T-cell (primary cell): ENCODE data around the gene HAPLN3. TPM values are rescaled to one million over a fixed set of nuclear protein-coding genes. Genes with fewer than 3 reads are reported as not detected.
A peak's percentile ranks its signal among the peaks of the same experiment; 100 is the strongest.

Source experiments
- ATAC-seq, 4 experiments: fragments of 200-7000 bp in 3 of 4; fragments of 150-1000 bp in 1 of 4; cut with Tn5 transposase; replicated peaks in 1 of 4; 1 replicate in 3 of 4; 2 replicates in 1 of 4; pipeline ENCODE4 v1.10.0; 2021; ENCODE audit warnings: moderate library complexity in 3 of 4, mild to moderate bottlenecking in 2 of 4, moderate number of reproducible peaks in 1 of 4
- CTCF ChIA-PET, 2 donors: fragments of 300-600 bp; sonication (Branson Sonifier 250); formaldehyde crosslinking; loops; one replicate each; lab custom pipeline; 2022; ENCODE audit warnings: antibody characterized with exemption in 2 of 2; lab: Charles Lee
- POLR2A ChIA-PET, 2 donors: fragments of 300-600 bp; sonication (Branson Sonifier 250); formaldehyde crosslinking; loops; one replicate each; lab custom pipeline; 2022; ENCODE audit warnings: antibody characterized with exemption in 2 of 2; lab: Charles Lee
- DNase-seq, 35 experiments: peaks; one replicate each; pipeline versions ENCODE4 v3.0.0 to v3.0.0-alpha.2; 2013 to 2023
- H3K27ac ChIP-seq: one replicate; pipeline ENCODE4 v1.5.1; 2013; ENCODE audit warnings: low read length
- H3K27me3 ChIP-seq, 2 experiments: replicated peaks in 1 of 2; 1 replicate in 1 of 2; 2 replicates in 1 of 2; pipeline versions ENCODE4 v1.6.1 to v1.7.0; 2013; ENCODE audit warnings: low read length in 1 of 2, mixed read lengths in 1 of 2; ENCODE audit not compliant: control insufficient read depth in 2 of 2, insufficient read depth in 2 of 2; ENCODE audit errors: extremely low read depth in 1 of 2
- H3K36me3 ChIP-seq, 2 donors: 1 replicate in 1 of 2; 2 replicates in 1 of 2; pipeline versions ENCODE4 v1.6.1 to v1.7.0; 2013; ENCODE audit warnings: low read length in 1 of 2; ENCODE audit not compliant: control insufficient read depth in 2 of 2, insufficient read depth in 1 of 2; ENCODE audit errors: extremely low read depth in 1 of 2
- H3K4me1 ChIP-seq, 2 experiments: 1 replicate in 1 of 2; 2 replicates in 1 of 2; pipeline versions ENCODE4 v1.6.1 to v1.7.0; 2013; ENCODE audit warnings: low read length in 2 of 2, mixed read lengths in 1 of 2; ENCODE audit not compliant: insufficient read depth in 2 of 2, control insufficient read depth in 1 of 2; ENCODE audit errors: extremely low read depth in 1 of 2
- H3K4me3 ChIP-seq, 2 donors: 1 replicate in 1 of 2; 2 replicates in 1 of 2; pipeline versions ENCODE4 v1.5.1 to v1.7.0; 2013; ENCODE audit warnings: mild to moderate bottlenecking in 2 of 2, low read length in 1 of 2, moderate library complexity in 1 of 2; ENCODE audit not compliant: control insufficient read depth in 1 of 2; ENCODE audit errors: extremely low read depth in 1 of 2
- H3K9me3 ChIP-seq: 2 replicates; pipeline ENCODE4 v1.7.0; 2013
- H3K27ac Mint-ChIP-seq, 2 donors: one replicate each; pipeline ENCODE4 v1.8.0; 2020 to 2021; ENCODE audit warnings: mild to moderate bottlenecking in 2 of 2, mixed read lengths in 2 of 2
- H3K27me3 Mint-ChIP-seq, 2 donors: one replicate each; pipeline ENCODE4 v1.8.0; 2021 to 2022; ENCODE audit warnings: mixed read lengths in 2 of 2
- H3K36me3 Mint-ChIP-seq: one replicate; pipeline ENCODE4 v1.8.0; 2021; ENCODE audit warnings: mixed read lengths
- H3K4me1 Mint-ChIP-seq, 3 donors: one replicate each; pipeline ENCODE4 v1.8.0; 2020 to 2022; ENCODE audit warnings: mixed read lengths in 3 of 3, mild to moderate bottlenecking in 1 of 3
- H3K4me3 Mint-ChIP-seq, 3 donors: one replicate each; pipeline ENCODE4 v1.8.0; 2020 to 2022; ENCODE audit warnings: mild to moderate bottlenecking in 3 of 3, mixed read lengths in 3 of 3, moderate library complexity in 3 of 3
- H3K9me3 Mint-ChIP-seq, 3 donors: one replicate each; pipeline ENCODE4 v1.8.0; 2020 to 2022; ENCODE audit warnings: mixed read lengths in 3 of 3
- WGBS: methylation state at CpG from one replicate; pipeline ENCODE4 v1.1.5; 2013; ENCODE audit warnings: missing lambda C conversion rate; ENCODE audit not compliant: insufficient coverage; 5-methylcytosine and 5-hydroxymethylcytosine counted together
- total RNA-seq, 35 experiments: library from RNA in 6 of 35; stranded (reverse) in 6 of 35; fragments of 120-200 nt in 1 of 35; gene quantifications; one replicate each; pipeline versions ENCODE4 v1.2.1 to v1.2.4 and lab custom pipeline; 2013 to 2026

Gene HAPLN3
- total RNA-seq, 5 donors from 2014 or later (not counting 1 experiment from before 2014, with no cell fraction given): 86.2 to 187 (median 156) TPM

GRCh38 chr15:88908123-88908522, 12.8 kb upstream of the HAPLN3 start:
- Histone ChIP-seq H3K27ac (no peak overlapping the region), H3K4me3 (no peak overlapping the region), H3K9me3 (no peaks in the 10 kb centered on the region), H3K36me3 (peaks cover 5 to 8% of the 10 kb centered on the region in 2 donors), H3K4me1 (peaks cover 16 to 42% of the 10 kb centered on the region in 2 experiments), H3K27me3 (no peaks in the 10 kb centered on the region)
- Mint-ChIP-seq H3K4me1 (peaks cover 48 to 63% (median 54%) of the 10 kb centered on the region in 3 donors), H3K27ac (peak overlapping the region; percentile 77 to 84), H3K4me3 (no peak overlapping the region), H3K36me3 (peaks cover 6% of the 10 kb centered on the region), H3K27me3 (no peaks in the 10 kb centered on the region), H3K9me3 (no peaks in the 10 kb centered on the region)
- CTCF ChIA-PET: interaction anchor here in 1 of 2 donors (0.6 kb wide), 1 partner anchor 14 kb away, joined by 3 read pairs; no protein-coding TSS in a partner anchor
- ATAC-seq: no peak
- POLR2A ChIA-PET: no interaction called here
- no peak for DNase-seq
- 89% methylated on average over 12 of the region's 12 CpGs for whole genome bisulfite sequencing

GRCh38 chr15:88907111-88907510, 11.8 kb upstream of the HAPLN3 start:
- Mint-ChIP-seq H3K4me1 (peaks cover 52 to 67% (median 59%) of the 10 kb centered on the region in 3 donors), H3K9me3 (no peaks in the 10 kb centered on the region), H3K27ac (peak overlapping the region in 1 of 2 donors; percentile 98), H3K4me3 (no peak overlapping the region), H3K27me3 (no peaks in the 10 kb centered on the region), H3K36me3 (peaks cover 6% of the 10 kb centered on the region)
- H3K4me1 ChIP-seq: peaks cover 20 to 43% of the 10 kb centered on the region in 2 experiments
- peaks cover 5 to 8% of the 10 kb centered on the region in 2 donors for H3K36me3 ChIP-seq
- H3K27ac ChIP-seq: no peak overlapping the region
- ChIA-PET CTCF (interaction anchor here in 1 of 2 donors (0.6 kb wide), 1 partner anchor 11 kb away, joined by 5 read pairs; no protein-coding TSS in a partner anchor), POLR2A (no interaction called here)
- H3K27me3 ChIP-seq: no peaks in the 10 kb centered on the region
- no peaks in the 10 kb centered on the region for H3K9me3 ChIP-seq
- WGBS: 84% methylated on average over 11 of the region's 14 CpGs
- ATAC-seq (no peak), DNase-seq (no peak)
- no peak overlapping the region for H3K4me3 ChIP-seq

GRCh38 chr15:88906551-88906950, 11.2 kb upstream of the HAPLN3 start:
- H3K36me3 Mint-ChIP-seq: peaks cover 6% of the 10 kb centered on the region
- no peak for ATAC-seq
- Histone ChIP-seq H3K36me3 (peaks cover 5 to 8% of the 10 kb centered on the region in 2 donors), H3K4me3 (no peak overlapping the region), H3K27me3 (no peaks in the 10 kb centered on the region), H3K27ac (no peak overlapping the region), H3K4me1 (peaks cover 18 to 41% of the 10 kb centered on the region in 2 experiments), H3K9me3 (no peaks in the 10 kb centered on the region)
- no peak overlapping the region for H3K4me3 Mint-ChIP-seq
- peak overlapping the region; percentile 98 to 99 for H3K27ac Mint-ChIP-seq
- H3K27me3 Mint-ChIP-seq: no peaks in the 10 kb centered on the region
- H3K9me3 Mint-ChIP-seq: no peaks in the 10 kb centered on the region
- CTCF ChIA-PET: interaction anchor here (0.6 to 3.0 kb wide), 2 partner anchors 11 to 13 kb away, joined by 5 to 44 read pairs; partner anchors contain the start of gene HAPLN3 (in 1 of the 2)
- POLR2A ChIA-PET: no interaction called here
- DNase-seq: no peak
- peaks cover 49 to 67% (median 59%) of the 10 kb centered on the region in 3 donors for H3K4me1 Mint-ChIP-seq
- WGBS: 100% methylated on average over 2 of the region's 7 CpGs

- WGBS: 89% methylated on average over 1 of the region's 1 CpG
- Mint-ChIP-seq H3K36me3 (peaks cover 7% of the 10 kb centered on the region), H3K9me3 (no peaks in the 10 kb centered on the region), H3K4me3 (no peak overlapping the region), H3K27ac (peak overlapping the region; percentile 98 to 99), H3K27me3 (no peaks in the 10 kb centered on the region), H3K4me1 (peaks cover 48 to 64% (median 59%) of the 10 kb centered on the region in 3 donors)
- ATAC-seq (no peak), DNase-seq (no peak)
- Histone ChIP-seq H3K36me3 (peaks cover 5 to 8% of the 10 kb centered on the region in 2 donors), H3K27me3 (no peaks in the 10 kb centered on the region), H3K9me3 (no peaks in the 10 kb centered on the region), H3K4me3 (no peak overlapping the region), H3K27ac (peak overlapping the region; percentile 82), H3K4me1 (peaks cover 18 to 41% of the 10 kb centered on the region in 2 experiments)
- CTCF ChIA-PET: interaction anchor here in 1 of 2 donors (2.2 to 3.0 kb wide), 2 partner anchors 13 to 182 kb away, joined by 23 to 44 read pairs; partner anchors contain the start of genes ABHD2 and HAPLN3
- POLR2A ChIA-PET: interaction anchor here in 1 of 2 donors (0.6 kb wide), 1 partner anchor 1890 kb away, joined by 3 read pairs; no protein-coding TSS in a partner anchor
Measured at GRCh38 chr15:88906130-88906529, 10.8 kb upstream of the HAPLN3 start.

- peak overlapping the region; percentile 82 for H3K27ac ChIP-seq
- peak overlapping the region; percentile 98 to 99 for H3K27ac Mint-ChIP-seq
Measured at GRCh38 chr15:88905576-88905975, 10.2 kb upstream of the HAPLN3 start.

GRCh38 chr15:88904624-88905327, 9.4 kb upstream of the HAPLN3 start:
- ChIA-PET POLR2A (no interaction called here), CTCF (interaction anchor here (0.5 to 3.0 kb wide), 44 partner anchors 10 to 973 kb away, joined by 3 to 44 read pairs (median 4); partner anchors contain the start of genes HAPLN3 (in 2 of the 2), ABHD2 (in 1 of the 2), ISG20 (in 1 of the 2) and MRPL46 (in 1 of the 2))
- Mint-ChIP-seq H3K4me1 (peaks cover 38 to 53% (median 52%) of the 10 kb centered on the region in 3 donors), H3K9me3 (no peaks in the 10 kb centered on the region), H3K36me3 (peaks cover 11% of the 10 kb centered on the region), H3K4me3 (peak overlapping the region in 2 of 3 donors; percentile 47 to 73), H3K27ac (peak overlapping the region; percentile 98 to 99), H3K27me3 (no peaks in the 10 kb centered on the region)
- no peaks in the 10 kb centered on the region for H3K27me3 ChIP-seq
- WGBS: 22% methylated on average over 7 of the region's 10 CpGs
- H3K36me3 ChIP-seq: peaks cover 5 to 8% of the 10 kb centered on the region in 2 donors
- no peaks in the 10 kb centered on the region for H3K9me3 ChIP-seq
- DNase-seq: peak; percentile 87 to 98 (median 95)
- peaks cover 18 to 41% of the 10 kb centered on the region in 2 experiments for H3K4me1 ChIP-seq
- peak; percentile 98 to 100 (median 98) for ATAC-seq
- peak overlapping the region; percentile 82 for H3K27ac ChIP-seq
- H3K4me3 ChIP-seq: peak overlapping the region in 1 of 2 donors; percentile 35

More at GRCh38 chr15:88905576-88905975, 10.2 kb upstream of the HAPLN3 start:
- H3K27me3 Mint-ChIP-seq: no peaks in the 10 kb centered on the region
- ATAC-seq (no peak), DNase-seq (no peak)
- Histone ChIP-seq H3K36me3 (peaks cover 5 to 8% of the 10 kb centered on the region in 2 donors), H3K4me3 (no peak overlapping the region), H3K9me3 (no peaks in the 10 kb centered on the region), H3K27me3 (no peaks in the 10 kb centered on the region), H3K4me1 (peaks cover 18 to 41% of the 10 kb centered on the region in 2 experiments)
- H3K4me3 Mint-ChIP-seq: no peak overlapping the region
- ChIA-PET CTCF (interaction anchor here (0.6 to 3.0 kb wide), 19 partner anchors 9 to 439 kb away, joined by 3 to 44 read pairs (median 5); partner anchors contain the start of genes HAPLN3 (in 2 of the 2), ABHD2 (in 1 of the 2) and MRPL46 (in 1 of the 2)), POLR2A (interaction anchor here in 1 of 2 donors (0.6 kb wide), 1 partner anchor 1890 kb away, joined by 3 read pairs; no protein-coding TSS in a partner anchor)
- H3K9me3 Mint-ChIP-seq: no peaks in the 10 kb centered on the region
- H3K36me3 Mint-ChIP-seq: peaks cover 12% of the 10 kb centered on the region
- peaks cover 43 to 59% (median 56%) of the 10 kb centered on the region in 3 donors for H3K4me1 Mint-ChIP-seq
- 91% methylated on average over 8 of the region's 11 CpGs for WGBS
